GM12874 (cell line): Measurements from ENCODE around the gene SLC6A20.

ENCODE experiments used
- CTCF ChIP-seq: IDR thresholded peaks from 2 replicates; pipeline ENCODE4 v1.5.1; 2011; ENCODE audit warnings: low read depth, mild to moderate bottlenecking, control low read depth, low read length, moderate library complexity; ENCODE audit not compliant: insufficient read depth

Gene SLC6A20

GRCh38 chr3:45705839-45706808 is 90.2 kb downstream of the SLC6A20 start:
- no peak for TF ChIP-seq CTCF
